LNCaP clone FGC (cell line): ENCODE data around the gene SERGEF.

Experiments
- DNase-seq: peaks from one replicate; pipeline ENCODE4 v3.0.0-alpha.2; 2011; ENCODE audit warnings: low read depth
- H3K4me3 ChIP-seq: 2 replicates; pipeline ENCODE4 v1.5.1; 2011; ENCODE audit warnings: mild to moderate bottlenecking, low read depth, low read length, control low read depth
- CTCF ChIP-seq: IDR thresholded peaks from 2 replicates; pipeline ENCODE4 v1.5.1; 2012; ENCODE audit warnings: mild to moderate bottlenecking; ENCODE audit not compliant: control insufficient read depth, insufficient read depth; ENCODE audit errors: extremely low read depth

SERGEF gene

GRCh38 chr11:17764446-17765218 lies 248.2 kb downstream of the SERGEF start:
- no peak overlapping the region for H3K4me3 ChIP-seq
- no peak for TF ChIP-seq CTCF
- DNase-seq, result no peak

GRCh38 chr11:17763703-17764102 lies 249.1 kb downstream of the SERGEF start:
- no peak for TF ChIP-seq CTCF
- no peak overlapping the region for H3K4me3 ChIP-seq
- no peak for DNase-seq

GRCh38 chr11:17763244-17763643 lies 249.6 kb downstream of the SERGEF start:
- TF ChIP-seq CTCF, result no peak
- H3K4me3 ChIP-seq, result no peak overlapping the region
- DNase-seq, result no peak

- H3K4me3 ChIP-seq, result no peak overlapping the region
- peak; percentile 20; the same call in 1 of the 2 replicates for TF ChIP-seq CTCF
- no peak for DNase-seq
Observed at GRCh38 chr11:17762309-17762974, 250.4 kb downstream of the SERGEF start.

- TF ChIP-seq CTCF, result peak; percentile 92
- no peak overlapping the region for H3K4me3 ChIP-seq
- peak; percentile 51 for DNase-seq
Observed at GRCh38 chr11:17760102-17761029, 252.5 kb downstream of the SERGEF start.

- TF ChIP-seq CTCF, result no peak
- no peak overlapping the region for H3K4me3 ChIP-seq
- no peak for DNase-seq
Observed at GRCh38 chr11:17755891-17756290, 257.0 kb downstream of the SERGEF start.
